Stimulated activated CD8-positive, alpha-beta memory T cell treated with anti-CD3 and anti-CD28 coated beads, Interleukin-12 subunit alpha, Interleukin-12 subunit beta, amount 100 ng/mL, for 4 hours (primary cell): ENCODE data around the gene NIPBL.
A peak's percentile ranks its signal among the peaks of the same experiment; 100 is the strongest.
"Not testable (repeated sequence)": the region's sequence is repeated elsewhere in the genome, so short reads cannot be mapped to it uniquely, and the experiment has no call there.

Experiments used
- DNase-seq: peaks from one replicate; pipeline ENCODE4 v3.0.0-alpha.2; 2020; ENCODE audit warnings: low read depth

Gene NIPBL, protein sequence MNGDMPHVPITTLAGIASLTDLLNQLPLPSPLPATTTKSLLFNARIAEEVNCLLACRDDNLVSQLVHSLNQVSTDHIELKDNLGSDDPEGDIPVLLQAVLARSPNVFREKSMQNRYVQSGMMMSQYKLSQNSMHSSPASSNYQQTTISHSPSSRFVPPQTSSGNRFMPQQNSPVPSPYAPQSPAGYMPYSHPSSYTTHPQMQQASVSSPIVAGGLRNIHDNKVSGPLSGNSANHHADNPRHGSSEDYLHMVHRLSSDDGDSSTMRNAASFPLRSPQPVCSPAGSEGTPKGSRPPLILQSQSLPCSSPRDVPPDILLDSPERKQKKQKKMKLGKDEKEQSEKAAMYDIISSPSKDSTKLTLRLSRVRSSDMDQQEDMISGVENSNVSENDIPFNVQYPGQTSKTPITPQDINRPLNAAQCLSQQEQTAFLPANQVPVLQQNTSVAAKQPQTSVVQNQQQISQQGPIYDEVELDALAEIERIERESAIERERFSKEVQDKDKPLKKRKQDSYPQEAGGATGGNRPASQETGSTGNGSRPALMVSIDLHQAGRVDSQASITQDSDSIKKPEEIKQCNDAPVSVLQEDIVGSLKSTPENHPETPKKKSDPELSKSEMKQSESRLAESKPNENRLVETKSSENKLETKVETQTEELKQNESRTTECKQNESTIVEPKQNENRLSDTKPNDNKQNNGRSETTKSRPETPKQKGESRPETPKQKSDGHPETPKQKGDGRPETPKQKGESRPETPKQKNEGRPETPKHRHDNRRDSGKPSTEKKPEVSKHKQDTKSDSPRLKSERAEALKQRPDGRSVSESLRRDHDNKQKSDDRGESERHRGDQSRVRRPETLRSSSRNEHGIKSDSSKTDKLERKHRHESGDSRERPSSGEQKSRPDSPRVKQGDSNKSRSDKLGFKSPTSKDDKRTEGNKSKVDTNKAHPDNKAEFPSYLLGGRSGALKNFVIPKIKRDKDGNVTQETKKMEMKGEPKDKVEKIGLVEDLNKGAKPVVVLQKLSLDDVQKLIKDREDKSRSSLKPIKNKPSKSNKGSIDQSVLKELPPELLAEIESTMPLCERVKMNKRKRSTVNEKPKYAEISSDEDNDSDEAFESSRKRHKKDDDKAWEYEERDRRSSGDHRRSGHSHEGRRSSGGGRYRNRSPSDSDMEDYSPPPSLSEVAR (N-terminal part only)

DNA sequence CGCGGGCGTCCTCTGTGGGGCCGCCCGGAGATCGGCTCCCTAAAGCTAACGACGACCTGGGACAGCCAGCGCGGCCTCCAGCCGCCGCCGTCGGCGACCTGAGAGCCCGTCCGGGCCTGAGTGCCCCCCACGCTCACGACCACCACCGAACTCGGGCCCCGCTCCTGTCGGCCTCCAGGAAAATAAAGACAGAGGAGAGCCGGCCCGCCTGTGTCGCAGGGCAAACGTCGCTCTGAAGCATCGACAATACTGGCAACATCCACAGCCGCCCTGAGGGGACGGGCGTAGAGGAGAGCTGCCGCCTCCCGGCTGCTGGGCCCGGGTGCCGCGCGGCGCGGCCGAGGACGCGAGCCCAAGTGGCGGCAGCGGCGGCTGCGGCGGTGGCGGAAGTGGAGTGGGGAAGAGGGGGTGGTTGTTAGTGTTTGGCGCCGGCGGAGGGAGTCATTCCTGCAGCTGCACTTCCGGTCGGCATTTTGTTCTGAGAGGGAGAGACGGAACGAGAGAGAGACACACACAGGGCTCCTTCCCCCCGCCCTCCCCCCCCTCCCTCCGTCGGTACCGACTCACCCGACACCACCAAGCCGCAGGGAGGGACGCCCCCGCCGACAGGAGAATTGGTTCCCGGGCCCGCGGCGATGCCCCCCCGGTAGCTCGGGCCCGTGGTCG is at the start of gene NIPBL:
NIPBL (plus strand) TSS at position 471 of the 666 bp plus-strand sequence. CDS start 76,928 bp downstream, outside the sequence.
- DNase-seq = peak; percentile 79

DNA sequence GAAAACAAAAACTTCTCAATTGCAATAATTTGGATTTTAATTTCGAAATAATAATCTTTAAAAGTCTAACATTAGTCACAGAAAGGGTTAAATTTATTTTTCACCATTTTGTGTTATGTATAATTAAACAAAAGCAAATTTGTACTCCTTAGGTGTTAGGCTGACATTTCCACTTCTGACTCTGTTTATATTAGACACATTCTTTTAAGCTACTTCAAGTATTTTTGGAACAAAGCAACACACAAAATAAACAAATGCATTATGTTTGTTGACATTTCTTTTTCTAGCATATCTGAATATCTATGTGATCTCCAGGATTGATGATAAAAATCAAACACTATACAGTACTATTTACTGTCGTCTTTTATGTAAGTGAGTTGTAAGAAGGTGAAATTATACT is 44.3 kb upstream of the NIPBL start:
- DNase-seq = no peak

DNA sequence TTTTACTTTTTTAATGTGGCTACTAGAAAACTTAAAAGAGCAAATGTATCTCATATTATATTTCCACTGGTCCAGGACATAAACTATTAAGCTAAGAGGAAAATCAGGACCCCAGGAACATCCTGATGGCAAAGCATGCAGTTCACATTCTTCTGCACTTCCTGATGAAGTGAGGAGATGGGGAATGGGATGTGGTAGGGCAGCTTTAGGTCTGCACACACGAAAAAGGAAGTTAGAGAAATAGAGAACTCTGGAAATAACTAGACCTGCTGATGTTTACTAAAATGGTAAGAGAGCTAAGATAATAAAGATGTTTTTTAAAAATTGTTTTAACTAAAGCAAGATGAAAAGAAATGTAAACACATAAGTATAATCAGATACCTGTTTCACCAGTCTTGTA is 39.7 kb upstream of the NIPBL start:
- no peak for DNase-seq

DNA sequence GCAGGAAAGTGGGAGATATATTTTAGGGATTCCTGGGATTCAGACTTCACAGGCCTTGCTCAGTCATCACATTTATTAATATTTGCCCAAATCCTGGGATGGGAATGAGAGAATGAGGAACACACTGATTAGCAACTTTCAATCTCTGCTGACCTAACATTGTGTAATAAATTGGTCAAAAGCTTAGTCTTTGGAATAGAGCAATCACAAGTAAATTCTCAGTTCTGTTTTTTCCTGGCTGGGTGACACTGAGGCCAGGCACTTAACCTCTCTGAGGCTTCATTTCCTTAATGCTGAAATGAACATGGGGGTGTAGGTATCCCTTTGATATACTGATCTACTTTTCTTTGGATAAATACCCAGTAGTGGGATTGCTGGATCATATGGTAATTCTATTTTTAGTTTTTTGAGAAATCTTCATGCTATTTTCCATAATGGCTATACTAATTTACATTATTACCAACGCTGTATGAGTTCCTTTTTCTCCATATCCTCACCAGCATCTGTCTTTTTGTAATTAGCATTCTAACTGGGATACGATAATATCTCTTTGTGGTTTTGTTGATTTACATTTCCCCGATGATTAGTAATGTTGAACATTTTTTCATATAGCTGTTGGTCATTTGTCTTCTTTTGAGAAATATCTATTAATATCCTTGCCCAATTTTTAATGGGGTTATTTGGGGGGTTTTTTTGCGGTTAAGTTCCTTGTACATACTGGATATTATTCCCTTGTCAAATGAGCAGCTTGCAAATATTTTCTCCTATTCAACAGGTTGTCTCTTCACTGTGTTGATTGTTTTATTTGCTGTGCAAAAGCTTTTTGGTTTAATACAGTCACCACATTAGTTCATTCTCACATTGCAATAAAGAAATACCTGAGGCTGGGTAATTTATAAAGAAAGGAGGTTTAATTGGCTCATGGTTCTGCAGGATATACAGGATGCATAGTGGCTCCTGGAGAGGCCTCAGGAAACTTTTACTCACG is 36.8 kb upstream of the NIPBL start:
- no peak for DNase-seq

DNA sequence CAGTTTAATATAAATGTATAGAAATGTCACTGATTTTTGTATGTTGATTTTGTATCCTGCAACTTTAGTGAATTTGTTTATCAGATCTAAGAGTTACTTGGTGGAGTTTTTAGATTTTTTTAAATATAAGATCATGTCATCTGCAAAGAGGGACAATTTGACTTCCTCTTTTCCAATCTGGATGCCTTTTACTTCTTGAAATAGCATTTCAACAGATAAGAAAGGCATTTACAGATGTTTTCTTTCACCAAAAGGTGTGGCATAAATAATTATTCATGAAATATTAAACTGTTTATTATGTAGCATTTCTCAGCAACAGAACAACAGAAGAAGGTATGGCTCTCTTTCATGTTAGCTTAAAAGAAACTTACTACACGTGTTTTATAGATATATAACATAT is 34.9 kb upstream of the NIPBL start:
- DNase-seq = no peak

DNA sequence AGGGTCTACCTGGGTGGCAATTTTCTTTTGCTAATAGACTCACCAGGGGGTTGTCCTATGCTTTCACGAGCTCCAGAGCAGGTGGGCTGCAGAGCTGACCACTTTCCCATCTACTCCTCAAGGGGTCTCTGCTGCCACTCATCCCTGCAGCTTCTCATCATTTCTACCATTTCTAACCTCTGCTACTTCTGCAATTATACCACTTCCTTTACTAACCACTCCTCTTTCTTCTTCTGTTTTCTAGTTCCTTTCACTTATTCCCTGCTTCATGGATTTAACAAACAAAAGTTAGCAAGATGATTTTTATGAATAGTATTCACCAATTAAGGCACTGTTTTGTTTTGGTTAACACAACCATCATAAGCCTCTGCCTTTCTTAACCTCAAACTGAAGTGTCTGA is 34.5 kb upstream of the NIPBL start:
- DNase-seq = no peak

DNA sequence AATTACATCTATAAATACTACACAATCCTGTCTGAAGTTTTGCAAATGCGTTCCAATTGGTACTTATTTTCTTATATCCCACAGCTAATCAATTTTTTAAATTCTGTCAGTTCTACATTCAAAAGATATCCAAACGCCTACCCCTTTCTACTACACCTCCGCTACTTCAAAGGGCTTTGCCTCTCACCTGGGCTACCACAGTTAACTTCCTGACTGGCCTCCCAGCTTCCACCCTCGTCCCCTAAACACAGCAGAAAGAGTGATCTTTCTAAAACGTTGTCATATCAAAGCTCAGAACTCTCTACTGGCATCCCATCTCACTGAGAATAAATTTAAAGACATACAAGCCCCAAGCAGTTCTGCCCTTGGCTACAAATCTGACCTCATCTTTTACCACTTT is 32.3 kb upstream of the NIPBL start:
- DNase-seq = no peak

DNA sequence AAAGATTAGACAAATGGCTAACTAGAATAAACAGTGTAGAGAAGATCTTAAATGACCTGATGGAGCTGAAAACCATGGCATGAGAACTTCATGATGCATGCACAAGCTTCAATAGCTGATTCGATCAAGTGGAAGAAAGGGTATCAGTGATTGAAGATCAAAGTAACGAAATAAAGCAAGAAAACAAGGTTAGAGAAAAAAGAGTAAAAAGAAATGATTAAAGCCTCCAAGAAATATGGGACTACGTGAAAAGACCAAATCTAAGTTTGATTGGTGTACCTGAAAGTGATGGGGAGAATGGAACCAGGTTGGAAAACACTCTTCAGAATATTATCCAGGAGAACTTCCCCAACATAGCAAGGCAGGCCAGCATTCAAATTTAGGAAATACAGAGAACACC is 28.0 kb upstream of the NIPBL start:
- not testable (repeated sequence) for DNase-seq

DNA sequence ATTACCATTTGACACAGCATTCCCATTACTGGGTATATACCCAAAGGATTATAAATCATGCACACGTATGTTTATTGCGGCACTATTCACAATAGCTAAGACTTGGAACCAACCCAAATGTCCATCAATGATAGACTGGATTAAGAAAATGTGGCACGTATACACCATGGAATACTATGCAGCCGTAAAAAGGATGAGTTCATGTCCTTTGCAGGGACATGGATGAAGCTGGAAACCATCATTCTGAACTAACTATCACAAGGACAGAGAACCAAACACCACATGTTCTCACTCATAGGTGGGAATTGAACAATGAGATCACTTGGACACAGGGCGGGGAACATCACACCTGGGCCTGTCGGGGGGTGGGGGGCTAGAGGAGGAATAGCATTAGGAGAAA is 23.7 kb upstream of the NIPBL start:
- DNase-seq = not testable (repeated sequence)

DNA sequence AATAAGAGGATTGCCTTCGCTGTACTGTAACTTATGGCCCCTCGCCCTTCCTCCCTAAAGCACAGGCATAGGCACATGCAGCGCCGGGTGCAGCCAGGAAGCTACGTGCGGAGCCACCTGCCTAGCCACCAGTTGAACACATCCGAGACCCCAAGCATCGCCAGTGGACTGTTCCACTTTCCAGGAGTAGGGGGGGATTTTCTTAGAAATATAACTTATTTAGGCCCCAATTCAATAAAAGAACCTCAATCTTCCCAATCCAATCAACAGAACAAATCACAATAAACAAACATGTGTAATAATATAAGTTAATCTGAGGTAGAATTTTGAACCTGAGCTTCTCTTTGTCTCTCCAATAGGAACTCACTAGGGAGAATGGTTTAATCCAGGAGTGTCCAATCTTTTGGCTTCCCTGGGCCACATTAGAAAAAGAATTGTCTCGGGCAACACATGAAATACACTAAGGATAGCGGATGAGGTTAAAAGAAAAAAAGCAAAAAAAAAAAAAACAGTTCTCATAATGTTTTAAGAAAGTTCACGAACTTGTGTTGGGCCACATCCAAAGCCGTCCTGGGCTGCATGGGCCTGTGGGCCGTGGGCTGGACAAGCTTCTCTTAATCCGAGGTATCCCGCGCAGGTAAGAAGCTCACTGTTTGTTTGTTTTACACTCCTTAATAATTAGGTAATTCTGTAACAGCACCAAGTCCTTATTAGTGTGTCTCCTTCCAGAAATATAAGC is 22.0 kb upstream of the NIPBL start:
- no peak for DNase-seq

DNA sequence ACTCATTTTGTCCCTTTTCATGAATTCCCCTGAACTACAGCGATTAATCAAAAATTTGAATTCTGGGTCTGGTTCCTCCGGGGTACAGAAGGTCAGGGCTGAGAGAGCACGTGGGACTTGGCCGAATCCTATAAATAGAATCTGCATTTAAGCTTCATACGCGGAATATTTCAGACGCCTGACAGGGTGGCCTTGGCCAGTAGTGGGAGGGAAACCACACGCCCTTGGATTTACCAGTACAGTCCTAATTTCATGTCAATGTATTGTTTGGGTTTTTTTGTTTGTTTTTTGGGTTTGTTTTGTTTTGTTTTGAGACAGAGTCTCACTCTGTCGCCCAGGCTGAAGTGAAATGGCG is 21.5 kb upstream of the NIPBL start:
- no peak for DNase-seq

DNA sequence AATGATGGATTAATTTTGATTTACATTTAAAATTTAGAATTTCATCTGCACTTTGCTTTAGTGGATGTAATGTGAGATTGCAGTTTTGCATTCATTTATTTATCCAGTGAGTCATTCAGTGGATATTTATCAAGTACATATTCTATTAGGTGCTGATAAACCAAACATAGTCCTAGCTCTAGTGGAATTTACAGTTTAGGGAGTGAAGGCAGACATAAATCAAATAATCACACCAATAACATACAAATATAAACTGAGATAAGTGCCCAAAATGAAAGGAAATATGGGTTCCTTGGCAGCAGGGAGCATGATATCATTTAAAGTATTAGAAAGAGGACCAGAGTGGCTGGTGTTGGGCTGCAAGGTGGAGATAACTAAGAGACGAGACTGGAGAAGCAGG is 14.7 kb upstream of the NIPBL start:
- DNase-seq = no peak

DNA sequence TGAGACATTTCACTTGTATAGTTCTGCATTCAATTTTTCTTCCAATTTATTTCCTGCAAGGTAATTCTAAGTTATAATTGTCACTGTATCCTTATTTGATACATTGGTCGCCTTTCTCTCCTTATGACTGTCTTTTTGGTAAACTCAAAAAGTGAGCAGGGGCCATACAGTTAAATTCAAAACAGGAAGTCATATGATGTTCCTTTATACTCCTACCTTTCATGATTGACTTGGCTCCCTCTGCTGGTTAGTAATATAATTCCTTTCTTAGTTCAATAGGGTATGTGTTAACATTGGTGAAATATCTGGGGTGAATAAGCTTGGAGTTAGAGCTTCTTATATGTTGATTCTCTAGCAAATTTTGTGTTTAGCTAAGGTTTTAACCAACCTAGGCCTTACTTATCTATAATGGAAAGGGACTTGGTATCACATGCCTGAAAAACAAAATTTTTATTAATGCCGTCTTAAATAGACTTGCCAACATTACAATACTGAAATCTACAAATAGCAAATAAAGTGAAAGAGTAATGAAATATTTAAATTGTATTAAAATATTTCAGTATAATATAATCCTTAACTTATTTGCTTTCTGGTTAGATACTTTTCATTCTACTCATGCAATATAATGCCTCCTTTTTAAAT is 6.0 kb upstream of the NIPBL start:
- DNase-seq = no peak

DNA sequence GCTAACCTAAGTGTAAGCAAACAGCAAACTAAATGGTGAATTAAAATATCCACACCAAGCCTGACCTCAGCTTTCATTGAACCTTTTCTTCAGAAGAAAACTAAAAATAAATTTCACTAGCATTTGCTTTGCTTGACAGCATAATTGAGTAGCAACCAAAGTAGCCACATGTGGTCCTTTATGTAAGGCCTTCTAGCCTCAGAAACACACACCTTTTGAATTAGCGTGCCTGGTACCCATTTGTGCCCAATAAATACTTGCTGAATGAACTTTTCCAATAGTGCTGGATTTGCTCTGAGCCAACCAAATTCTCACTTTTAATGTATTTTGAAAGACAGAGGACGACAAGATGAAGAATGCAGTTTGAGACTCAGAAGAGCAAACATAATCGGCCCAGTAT is 2.1 kb upstream of the NIPBL start:
- DNase-seq = no peak

DNA sequence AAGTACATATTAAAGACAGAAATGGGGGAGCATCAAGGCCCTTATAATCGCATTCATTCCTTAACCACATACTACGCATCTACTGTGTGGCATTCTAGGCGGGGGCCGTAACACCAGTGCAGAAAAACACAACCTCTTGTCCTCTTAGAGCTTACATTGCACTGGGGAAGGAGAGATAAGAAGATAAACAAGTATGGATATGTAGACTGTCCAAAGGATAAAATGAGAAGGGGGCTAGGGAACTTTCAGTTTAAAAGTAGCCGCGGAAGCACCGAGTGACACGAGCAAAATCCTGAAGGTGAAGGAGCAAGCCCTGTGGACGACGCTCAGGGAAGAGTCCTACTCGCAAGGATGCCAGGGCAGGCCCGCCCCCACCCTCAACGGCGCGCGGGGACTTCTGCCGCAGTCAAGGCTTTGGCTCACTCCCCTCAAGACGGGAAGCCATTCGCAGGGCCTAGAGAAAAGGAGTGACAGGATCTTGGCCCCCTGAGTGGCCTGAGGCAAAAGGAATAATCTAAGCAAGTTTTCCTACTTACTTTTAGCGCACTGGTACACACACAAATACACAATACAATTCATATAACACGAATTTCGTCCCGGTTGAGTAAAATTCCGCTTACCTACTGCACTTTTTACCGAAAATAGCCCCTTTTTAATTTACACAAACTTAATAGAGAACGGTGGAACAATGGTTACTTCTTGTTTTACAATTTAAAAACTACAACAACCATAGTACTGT is 1.3 kb upstream of the NIPBL start:
- DNase-seq = peak; percentile 22

DNA sequence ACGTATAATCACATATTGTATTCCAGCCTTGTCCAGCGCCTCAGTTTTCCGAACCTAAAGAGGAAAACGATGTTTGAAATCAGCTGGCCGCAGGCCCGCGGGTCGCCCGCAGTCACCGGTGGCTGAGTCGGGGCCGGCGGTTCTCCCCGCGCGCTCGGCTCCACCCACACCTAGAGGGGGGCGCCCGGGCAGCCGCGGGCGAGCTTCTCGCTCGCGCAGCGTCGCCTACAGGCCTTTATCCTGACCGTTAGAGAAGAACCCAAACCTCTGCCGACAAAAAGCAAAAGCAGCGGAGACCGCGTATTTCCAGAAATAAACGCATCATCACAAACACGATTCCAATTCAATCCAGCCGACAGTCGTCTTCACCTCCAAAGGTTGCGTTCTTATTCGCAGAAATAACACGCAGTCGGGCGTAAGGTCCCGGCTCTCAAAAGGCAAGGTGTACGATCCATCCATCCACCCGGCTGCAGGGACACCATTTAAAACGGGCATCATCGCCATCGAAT is 725 bp upstream of the NIPBL start:
- DNase-seq = peak; percentile 62

DNA sequence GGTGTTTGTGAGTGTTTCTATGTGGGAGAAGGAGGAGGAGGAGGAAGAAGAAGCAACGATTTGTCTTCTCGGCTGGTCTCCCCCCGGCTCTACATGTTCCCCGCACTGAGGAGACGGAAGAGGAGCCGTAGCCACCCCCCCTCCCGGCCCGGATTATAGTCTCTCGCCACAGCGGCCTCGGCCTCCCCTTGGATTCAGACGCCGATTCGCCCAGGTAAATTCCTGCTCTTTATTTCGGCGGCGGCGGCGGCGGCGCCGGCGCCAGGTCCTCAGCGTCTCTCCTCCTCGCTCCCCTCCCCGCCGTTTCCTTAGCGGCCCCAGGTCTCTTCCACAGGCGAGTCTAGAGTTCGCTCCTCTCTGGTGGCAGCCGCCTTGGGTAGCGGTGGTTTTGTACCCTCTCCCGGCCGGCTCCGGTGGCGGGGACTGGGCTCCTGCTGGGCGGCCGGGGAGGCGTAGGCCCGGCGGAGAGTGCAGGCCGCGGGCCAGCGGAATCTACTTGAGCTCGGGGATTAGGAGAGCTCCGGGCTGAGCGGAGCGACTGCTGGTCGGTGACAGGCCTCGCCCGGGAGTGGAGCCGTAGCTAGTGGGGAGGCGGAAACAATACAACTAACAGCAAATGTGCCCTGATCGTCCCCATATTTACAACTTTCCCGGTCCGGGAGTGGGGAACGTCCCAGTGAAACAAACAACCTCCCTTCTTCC is 547 bp downstream of the NIPBL start:
- peak; percentile 42 for DNase-seq
